ENCODE data around the gene HEBP1.

The HEBP1 gene

DNA sequence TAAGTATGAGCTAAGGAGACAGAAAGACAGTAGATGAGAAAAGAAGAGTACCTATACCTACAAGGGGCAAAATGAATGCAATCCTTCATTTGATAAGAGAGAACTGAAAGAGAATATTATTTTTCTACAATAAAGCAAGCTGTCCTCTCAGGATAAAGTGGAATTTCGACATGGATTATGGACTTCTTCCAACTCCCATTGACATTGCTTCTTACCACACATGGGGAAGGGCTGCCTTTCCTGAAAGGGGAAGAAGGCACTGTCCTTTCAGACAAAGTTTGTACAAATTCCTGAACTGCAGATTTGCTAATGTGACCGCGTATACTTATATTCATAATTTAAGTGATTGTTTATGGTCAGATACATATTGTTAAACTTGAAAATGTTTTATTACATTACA, 4.3 kb upstream of the HEBP1 start:
- TF ChIP-seq GATA2 (IDR thresholded peaks at IDR 0.05; ENCODE audit: low read depth, low read length) (no peak), GATA3 (IDR thresholded peaks at IDR 0.05; ENCODE audit: low read depth, low read length) (no peak)

DNA sequence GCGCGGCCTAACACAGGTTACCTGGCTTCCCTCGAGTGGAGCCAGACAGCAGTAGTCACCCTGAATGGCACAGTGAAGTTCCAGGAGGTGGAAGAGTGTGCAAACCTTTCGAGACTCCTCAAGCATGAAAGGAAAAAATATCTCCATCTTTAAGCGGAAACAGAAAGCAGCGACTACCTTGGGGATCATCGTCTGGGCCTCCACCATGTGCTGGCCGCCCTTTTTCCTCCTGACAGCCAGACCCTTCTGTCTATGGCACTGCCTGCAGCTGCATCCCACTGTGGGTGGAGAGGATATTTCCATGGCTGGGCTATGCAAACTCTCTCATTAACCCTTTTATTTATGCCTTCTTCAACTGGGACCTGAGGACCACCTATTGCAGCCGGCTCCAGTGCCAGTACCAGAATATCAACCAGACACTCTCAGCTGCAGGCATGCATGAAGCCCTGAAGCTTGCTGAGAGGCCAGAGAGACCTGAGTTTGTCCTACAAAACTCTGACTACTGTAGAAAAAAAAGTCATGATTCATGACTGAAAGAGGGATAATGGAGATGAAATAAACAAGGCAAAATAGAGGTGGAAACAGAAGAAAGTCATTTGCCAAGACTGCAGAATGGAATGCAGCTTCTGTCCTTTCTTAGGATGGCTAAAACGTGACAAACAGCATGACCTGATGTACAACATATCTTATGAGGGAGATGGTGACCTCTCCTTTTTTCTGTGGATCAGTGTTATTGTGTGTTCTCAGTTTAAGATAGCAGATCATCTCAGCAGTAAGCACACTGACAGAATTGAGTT, 2.4 kb upstream of the HEBP1 start:
- TF ChIP-seq GATA2 (IDR thresholded peaks at IDR 0.05; ENCODE audit: low read depth, low read length) (no peak), GATA3 (IDR thresholded peaks at IDR 0.05; ENCODE audit: low read depth, low read length) (no peak)

DNA sequence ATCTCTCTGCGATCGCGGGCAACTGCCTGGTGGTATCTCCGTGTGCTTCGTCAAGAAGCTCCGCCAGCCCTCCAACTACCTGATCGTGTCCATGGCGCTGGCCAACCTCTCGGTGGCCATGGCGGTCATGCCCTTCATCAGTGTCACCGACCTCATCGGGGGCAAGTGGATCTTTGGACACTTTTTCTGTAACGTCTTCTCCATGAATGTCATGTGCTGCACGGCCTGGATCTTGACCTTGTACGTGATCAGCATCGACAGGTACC, 1.6 kb upstream of the HEBP1 start:
- no peak for TF ChIP-seq GATA2 (IDR thresholded peaks at IDR 0.05; ENCODE audit: low read depth, low read length)
- TF ChIP-seq GATA3 (IDR thresholded peaks at IDR 0.05; ENCODE audit: low read depth, low read length): no peak

DNA sequence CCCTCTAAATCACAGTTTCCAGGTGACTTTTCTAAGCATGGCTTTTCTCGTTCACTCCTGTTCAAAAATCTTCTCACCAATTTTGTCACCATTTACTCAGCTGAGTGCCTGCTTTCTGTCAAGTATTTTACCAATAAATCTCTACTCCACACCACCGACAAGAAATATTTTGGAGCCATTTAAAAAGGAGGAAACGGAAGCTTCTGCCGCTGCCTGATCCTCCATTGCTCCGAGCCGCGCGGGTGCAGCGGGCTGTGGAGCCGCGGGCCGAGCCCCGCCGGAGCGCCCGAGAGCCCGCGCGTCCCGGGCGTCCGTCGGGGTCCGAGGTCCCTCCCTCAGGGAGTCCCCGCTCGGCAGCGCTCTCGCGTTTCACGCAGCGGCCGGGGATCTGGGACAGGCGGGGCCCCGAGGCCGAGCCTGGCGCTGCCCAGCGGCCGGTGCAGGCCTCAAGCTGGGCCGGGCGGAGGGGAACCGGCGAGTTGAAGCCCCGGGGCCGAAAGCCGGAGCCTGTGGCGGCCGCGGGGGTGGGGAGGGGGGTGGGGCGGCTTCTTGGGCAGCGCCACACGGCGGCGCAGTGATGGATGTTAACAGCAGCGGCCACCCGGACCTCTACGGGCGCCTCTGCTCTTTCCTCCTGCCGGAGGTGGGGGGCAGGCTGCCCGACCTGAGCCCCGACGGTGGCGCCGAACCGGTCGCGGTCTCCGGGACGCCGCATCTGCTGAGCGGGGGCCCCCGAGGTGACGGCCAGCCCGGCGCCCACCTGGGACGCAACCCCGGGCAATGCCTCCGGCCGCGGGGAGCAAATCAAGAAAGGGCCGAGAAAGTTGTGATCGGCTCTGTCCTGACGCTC, 1.1 kb upstream of the HEBP1 start:
- no peak for TF ChIP-seq GATA3 (IDR thresholded peaks at IDR 0.05; ENCODE audit: low read depth, low read length)
- no peak for TF ChIP-seq GATA2 (IDR thresholded peaks at IDR 0.05; ENCODE audit: low read depth, low read length)

DNA sequence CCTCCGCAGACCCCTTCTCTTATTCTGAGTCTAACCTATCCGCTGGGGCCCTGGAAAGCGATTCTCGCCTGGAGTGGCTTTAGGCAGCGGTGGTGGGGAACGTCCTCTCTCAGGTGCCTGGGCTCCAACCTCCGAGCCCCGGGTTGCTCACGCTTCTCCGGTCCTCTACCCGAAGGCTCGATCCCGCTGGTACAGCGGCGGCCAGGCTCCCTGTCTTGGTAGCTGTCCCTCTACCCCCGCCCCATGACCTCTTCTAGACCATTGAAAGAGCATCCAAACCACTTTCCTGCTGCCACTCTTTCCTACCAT, 505 bp upstream of the HEBP1 start:
- TF ChIP-seq GATA2 (IDR thresholded peaks at IDR 0.05; ENCODE audit: low read depth, low read length) (no peak), GATA3 (IDR thresholded peaks at IDR 0.05; ENCODE audit: low read depth, low read length) (no peak)

DNA sequence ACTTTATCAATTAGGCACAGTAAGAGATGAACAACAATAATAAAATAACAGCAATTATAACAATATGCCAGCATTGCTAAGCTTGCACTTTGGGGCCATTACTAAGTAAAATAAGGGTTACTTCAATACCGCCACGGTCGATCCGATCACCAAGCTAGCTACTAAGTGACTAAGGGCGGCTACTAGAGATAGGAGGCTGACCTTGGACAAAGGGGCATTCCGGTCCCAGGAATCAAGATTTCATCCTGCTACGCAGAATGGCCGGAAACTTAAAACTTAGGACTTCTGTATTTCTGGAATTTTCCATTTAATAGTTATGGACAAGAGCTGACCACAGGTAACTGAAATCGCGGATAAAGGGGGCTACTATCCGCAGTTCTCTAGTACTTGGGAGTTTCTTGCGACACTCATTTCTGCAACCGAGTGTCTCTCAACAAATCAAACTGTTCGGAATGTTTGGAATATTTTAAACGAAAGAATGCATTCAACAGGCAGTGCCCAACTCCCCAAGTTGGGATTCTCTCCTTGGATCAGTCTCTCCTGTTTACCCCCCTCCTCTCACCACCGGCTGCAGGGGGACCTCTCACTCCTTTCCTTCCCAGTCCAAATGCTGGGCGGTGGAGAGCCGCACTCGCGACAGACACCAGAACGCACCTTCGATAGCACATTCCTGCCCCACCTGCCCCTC, 650 bp downstream of the HEBP1 start:
- TF ChIP-seq GATA3 (IDR thresholded peaks at IDR 0.05; ENCODE audit: low read depth, low read length): no peak
- no peak for TF ChIP-seq GATA2 (IDR thresholded peaks at IDR 0.05; ENCODE audit: low read depth, low read length)

DNA sequence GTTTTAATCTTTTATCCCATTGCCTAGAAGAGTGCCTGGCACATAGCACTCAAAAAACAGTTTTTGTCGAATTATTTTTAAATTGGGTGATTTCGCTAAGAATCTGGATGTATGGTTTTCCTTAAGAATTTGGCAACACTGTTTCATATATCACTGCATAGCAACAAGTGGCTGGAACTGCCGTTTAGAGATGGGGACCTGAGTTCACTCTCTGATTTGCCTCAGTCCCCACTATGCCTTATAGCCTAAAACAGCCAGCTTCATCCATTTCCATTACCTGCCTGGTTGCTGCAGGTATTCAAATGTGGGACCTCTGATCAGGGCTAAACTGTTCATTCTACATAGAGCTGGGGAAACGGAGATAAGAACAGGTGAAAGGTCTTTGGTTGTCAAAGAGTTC, 1.8 kb downstream of the HEBP1 start:
- TF ChIP-seq GATA2 (IDR thresholded peaks at IDR 0.05; ENCODE audit: low read depth, low read length) (no peak), GATA3 (IDR thresholded peaks at IDR 0.05; ENCODE audit: low read depth, low read length) (no peak)

DNA sequence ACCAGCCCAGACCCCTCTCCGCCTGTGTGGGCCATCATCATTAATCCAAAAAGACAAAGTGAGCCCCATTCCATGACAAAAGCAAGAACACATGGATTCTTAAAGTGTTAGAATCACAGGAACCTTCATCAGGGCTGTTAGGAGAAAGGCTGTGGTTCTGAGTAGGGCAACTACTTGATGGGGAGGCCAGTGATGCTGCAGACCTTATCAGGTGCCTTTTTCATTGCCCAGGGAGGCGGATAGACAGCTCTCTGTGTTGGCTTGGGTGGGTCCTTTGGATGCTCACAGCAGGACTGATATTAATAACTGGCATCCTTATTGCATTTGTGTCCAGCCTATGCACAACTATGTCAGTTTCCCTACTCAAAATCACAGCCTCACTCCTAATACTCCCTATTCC, 2.3 kb downstream of the HEBP1 start:
- TF ChIP-seq GATA2 (IDR thresholded peaks at IDR 0.05; ENCODE audit: low read depth, low read length) (no peak), GATA3 (IDR thresholded peaks at IDR 0.05; ENCODE audit: low read depth, low read length) (no peak)

DNA sequence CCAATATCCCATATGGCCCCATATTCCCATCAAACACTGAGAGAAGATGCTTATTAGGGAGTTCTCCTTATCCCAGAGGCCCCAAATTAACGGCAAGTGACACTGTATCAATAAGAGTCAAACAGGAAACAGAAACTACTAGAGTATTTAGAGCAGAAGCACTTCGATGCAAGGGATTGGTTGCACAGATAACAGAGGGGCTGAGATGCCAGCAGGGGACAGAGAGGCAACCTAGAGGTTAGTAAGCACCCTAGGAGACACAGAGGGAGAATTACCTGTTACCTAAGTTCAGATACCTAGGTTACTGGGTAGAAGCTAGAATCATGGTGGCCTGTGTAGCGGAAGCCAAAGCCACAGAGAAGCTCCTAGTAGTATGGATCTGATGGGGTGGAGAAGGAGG, 2.9 kb downstream of the HEBP1 start:
- TF ChIP-seq GATA3 (IDR thresholded peaks at IDR 0.05; ENCODE audit: low read depth, low read length) (no peak), GATA2 (IDR thresholded peaks at IDR 0.05; ENCODE audit: low read depth, low read length) (no peak)

DNA sequence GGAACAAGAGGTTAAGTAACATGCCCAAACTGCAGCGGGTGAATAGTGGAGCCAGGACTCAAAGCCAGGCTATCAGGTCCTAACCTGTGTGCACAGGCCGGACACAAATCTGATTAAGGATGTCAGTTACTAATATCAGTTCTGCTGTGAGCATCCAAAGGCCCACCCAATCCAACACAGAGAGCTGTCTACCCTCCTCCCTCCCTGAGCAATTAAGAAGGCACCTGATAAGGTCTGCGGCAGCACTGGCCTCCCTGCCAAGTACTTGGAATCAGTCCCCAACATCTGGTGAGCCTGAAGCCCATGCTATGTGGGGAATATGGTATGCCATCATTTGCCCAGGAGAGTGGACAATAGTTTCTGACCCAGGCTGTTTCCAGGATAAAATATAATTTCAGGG, 3.9 kb downstream of the HEBP1 start:
- no peak for TF ChIP-seq GATA2 (IDR thresholded peaks at IDR 0.05; ENCODE audit: low read depth, low read length)
- TF ChIP-seq GATA3 (IDR thresholded peaks at IDR 0.05; ENCODE audit: low read depth, low read length): no peak

DNA sequence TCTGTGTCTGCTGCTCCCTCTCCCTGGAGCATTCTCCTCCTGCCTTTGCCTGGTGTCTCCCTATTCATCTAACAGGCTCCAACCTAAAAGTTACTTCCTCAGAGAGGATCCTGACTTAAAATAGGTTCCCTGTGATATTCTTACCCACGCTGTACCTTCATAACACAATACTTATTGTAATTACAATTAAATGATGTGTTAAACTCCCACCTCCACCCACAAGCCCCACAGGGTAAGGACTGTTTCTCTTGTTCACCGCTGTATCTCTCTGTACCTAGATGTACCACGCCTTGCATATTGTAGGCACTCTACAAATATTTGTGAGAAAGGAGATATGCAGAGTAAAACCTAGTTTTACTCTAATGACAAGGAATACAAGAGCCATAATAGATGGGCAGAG, 5.0 kb downstream of the HEBP1 start:
- TF ChIP-seq GATA2 (IDR thresholded peaks at IDR 0.05; ENCODE audit: low read depth, low read length) (no peak), GATA3 (IDR thresholded peaks at IDR 0.05; ENCODE audit: low read depth, low read length) (no peak)

DNA sequence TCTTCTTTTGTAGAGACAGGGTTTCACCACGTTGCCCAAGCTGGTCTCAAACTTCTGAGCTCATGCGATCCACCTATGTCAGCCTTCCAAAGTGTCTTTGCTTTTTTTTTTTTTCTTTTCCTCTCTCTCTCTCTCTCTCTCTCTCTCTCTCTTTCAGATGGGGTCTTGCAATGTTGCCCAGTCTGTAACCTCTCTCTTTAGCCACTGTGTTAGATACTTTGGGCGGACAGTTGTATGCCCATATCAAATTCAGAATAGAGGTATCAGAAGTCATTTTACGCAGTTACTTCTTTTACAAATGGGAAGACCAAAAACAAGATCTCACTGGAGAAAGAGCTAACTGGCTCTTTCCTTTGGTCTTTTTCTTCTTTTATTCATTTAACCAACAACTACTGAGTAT, 6.7 kb downstream of the HEBP1 start:
- TF ChIP-seq GATA3 (IDR thresholded peaks at IDR 0.05; ENCODE audit: low read depth, low read length) (no peak), GATA2 (IDR thresholded peaks at IDR 0.05; ENCODE audit: low read depth, low read length) (no peak)

DNA sequence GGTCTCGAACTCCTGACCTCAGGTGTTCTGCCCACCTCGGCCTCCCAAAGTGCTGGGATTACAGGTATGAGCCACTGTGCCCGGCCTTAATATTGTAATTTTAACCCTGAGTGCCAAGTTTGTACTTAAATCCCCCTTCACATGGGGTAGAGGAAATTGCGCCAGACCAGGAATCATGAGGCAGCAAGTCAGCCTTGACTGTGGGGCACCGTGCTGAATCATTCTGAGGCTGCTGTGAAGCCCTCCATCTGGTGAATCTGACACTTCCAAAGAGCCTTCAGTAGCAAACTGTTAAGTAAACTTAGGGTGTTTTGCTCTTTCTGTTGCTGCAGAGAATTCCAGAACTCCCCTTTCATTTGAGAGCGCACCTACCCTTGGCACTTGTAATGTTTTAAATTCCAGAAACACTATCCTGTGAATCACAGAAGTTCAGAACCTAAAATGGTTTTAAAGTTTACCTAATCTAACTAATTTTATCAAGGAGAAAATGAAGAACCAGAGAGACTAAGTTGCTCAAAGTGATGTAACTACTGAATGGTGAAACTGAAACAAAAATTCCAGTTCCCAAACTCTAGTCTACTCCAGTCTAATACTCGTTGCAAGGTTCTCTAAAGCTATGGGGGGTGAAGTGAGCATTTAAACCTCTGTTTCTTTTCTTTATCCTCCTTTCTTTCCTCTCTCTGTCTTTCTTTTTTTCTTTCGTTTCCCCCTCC, 7.5 kb downstream of the HEBP1 start:
- TF ChIP-seq GATA2 (IDR thresholded peaks at IDR 0.05; ENCODE audit: low read depth, low read length) (no peak), GATA3 (IDR thresholded peaks at IDR 0.05; ENCODE audit: low read depth, low read length) (no peak)

Data from SH-SY5Y (cell line).